ENCODE measurements around the gene CHST9.

CHST9 gene

DNA sequence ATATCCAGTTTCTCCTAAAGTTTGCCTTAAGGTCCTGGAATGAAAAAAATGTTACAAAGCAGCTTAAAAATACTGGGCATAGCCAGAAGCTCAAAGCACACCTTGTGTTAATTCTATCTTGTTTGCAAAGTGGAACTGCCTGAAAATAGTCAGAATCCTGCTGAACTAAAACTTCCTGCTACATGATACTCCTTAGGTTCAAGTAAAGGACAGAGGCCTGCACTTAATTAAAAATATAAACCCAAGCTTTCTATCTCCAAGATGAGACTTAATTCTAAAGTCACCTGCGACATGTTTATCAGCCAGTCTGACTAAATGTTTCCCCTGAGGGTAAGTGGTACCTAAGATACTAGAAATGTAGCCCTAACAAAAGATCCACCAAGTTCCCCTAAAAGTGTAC, 103.4 kb downstream of the CHST9 start:
- no peak for DNase-seq

DNA sequence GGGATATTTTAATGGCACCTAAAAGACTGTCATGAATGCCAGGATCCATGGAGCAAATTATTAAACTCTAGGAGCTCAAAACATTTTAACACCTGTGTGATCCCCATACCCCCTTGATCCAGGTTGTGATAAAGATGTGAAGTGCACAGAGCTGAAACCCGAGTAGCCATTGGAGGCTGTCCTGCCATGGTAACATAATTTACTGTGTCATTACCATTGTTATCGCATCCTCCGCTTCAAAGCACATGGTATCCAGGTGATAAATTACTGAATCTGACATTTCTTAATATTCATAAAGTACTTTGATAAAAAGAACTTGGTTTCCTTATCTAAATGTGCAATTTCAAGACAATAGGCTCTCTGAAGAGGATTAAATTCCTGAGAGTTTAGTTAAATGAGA, 109.3 kb downstream of the CHST9 start:
- no peak for DNase-seq

DNA sequence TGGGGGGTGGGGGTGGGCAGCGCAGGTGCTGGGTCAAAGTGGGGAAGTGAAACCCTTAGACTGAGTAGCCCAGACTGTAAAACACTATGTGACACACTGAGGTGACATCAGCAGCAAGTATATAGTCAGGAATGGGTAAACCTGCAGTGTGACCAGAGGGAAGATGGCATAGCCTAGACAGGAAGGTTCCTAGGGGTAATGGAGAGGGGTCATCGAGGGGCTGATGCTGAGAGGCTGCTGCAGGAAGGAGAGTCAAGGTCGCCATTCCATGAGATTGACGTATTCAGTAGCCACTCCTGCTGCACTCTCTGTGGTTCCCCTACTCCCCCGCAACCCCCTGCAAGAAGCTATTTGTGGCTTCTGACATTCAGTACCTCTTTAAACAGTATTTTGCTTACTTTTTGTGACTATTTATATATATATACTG, 111.7 kb downstream of the CHST9 start:
- DNase-seq: no peak

DNA sequence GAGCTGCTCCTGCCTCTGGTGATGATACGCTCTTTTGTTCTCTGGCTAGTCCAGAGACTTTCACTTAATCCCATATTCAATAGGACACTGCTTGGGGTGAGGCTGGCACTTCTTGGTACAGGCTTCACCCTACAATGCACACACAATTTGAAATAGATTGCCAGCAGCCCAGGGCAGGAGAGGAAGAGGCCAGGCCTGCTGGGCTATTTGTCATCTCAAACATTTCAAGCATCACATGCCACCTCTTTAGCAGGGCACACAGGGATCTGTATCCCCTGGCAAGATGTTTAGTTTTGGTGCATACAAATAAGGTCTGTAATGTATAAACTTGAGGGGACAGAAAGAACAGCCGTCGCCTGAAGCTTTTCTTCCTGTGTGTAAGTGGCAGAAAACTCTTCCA, 120.4 kb downstream of the CHST9 start:
- no peak for DNase-seq

DNA sequence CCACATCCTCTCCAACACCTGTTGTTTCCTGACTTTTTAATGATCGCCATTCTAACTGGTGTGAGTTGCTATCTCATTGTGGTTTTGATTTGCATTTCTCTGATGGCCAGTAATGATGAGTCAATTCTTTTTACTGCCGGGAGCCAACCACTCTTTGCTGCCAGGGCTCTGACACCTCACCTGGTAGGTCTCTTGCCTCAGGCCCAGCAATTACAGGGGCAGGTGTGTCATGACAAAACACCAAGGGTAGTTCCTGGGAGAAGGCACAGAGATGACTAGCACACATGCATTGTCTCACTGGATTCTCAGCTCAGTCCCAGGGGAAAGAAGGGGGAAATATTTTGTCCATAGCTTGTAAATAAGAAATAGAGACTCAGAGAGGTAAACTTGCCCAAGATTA, 122.3 kb downstream of the CHST9 start:
- DNase-seq: no peak

DNA sequence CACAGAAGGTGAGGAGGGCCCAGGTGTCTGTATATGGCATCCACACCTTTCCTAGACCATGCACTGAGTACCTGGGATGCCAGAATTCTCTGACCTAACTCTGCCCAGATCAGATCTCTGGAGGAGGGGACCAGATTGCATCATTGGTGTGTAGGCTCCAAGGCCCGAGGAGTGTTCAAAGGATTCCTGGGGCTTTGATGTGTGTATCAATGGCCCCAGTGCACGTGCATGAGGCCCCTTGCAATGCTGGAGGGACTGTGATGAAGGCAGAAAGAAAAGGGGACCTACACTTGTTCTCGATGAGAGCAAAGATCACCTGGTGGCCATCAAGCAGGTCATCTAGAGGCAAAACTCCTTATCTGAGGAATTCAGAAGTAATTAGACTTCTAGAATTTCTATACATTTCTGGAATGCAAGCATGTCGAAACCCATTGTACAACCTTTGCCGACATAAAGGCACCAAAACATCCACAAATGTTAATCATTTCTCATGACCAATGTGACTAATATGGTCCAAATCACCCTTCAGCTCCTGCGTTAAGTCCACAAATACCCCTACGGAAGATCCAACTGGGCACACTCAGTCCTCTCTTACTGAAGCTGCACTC, 123.5 kb downstream of the CHST9 start:
- no peak for DNase-seq

DNA sequence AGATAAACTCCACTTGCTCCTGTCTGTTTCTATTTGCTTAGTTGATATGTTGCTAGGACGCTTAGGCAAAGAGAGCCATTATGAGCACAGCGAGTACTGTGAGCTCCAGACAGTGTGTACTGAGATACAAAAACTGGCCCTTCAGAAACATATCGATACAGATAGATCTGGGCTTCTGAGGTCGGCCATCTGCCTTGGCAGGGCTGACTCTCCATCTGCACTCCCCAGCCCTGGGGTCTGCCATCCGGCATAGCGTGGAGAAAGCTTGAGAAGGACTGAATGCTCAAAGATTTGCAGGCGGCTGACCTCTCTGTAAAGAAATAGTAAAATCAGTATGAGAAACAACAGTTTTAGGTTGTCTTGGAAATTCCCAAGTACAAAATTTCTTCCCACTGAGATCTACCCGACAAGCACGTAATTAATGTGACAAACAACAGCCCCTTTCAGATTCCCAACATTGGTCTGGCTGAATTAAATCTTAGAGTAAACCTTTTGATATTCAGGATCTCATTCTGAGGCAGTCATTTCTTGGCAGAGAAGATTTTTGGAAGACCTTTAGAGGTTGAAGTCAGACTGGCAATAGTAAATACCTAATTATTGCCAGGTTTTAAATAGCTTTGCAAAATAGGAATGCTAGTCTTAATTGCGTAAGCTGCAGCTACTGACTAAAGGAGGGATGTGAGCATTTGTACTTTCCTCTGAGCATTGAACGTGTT, 127.4 kb downstream of the CHST9 start:
- no peak for DNase-seq

DNA sequence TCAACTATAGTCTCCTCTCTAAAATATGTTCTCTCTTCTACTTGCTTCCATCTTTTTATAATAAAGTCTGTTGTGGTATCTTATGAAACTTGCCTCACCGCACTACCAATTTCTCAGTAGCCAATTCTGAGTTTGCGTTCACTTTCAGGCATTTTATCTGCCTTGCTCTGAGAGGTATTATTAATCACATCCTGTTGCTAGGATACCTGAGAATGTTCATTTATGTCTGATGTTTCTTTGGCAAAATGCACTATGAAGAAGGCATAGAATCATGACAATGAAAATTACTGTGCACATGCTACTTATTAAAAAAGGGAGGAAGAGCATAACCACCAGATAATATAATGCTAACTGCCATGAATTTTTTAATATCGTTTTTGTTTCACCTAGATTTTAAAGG, 130.2 kb downstream of the CHST9 start:
- DNase-seq: no peak

DNA sequence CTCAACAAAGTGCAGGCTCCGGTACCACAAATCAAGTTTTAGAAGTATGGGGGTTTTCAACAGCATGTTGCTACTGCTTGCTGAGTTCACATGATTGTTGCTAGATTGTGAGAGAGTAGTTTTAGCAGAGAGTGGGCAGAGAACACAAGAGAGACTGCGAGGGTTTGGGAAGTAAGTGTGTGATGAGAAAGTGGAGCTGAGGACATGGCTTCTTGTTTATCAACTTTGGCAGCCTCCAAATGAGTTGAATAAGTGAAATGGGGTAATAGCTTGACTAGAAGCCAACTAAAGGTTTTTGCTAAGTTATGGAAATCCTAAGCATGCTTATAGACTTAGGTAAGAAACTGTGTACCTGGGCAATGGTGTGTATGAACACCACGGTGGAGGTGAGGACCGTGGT, 135.1 kb downstream of the CHST9 start:
- no peak for DNase-seq

DNA sequence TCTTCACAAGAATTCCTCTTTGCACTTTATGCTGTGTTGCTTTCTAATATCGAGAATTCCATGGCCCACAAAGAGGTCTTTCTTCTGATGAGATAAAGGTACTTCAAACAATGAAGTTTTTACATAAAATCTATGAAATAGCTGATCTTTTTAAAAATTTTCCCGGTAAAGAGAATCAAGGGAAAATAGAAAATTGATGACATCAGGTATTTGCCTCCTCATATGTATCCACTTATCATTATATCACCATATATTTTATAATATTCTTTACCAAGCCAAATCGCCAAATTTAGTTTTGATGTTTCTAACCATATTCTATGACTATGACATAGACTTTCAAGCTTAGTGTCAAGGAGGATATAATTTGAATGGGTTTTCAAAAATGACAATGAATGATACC, 139.8 kb downstream of the CHST9 start:
- DNase-seq: no peak

DNA sequence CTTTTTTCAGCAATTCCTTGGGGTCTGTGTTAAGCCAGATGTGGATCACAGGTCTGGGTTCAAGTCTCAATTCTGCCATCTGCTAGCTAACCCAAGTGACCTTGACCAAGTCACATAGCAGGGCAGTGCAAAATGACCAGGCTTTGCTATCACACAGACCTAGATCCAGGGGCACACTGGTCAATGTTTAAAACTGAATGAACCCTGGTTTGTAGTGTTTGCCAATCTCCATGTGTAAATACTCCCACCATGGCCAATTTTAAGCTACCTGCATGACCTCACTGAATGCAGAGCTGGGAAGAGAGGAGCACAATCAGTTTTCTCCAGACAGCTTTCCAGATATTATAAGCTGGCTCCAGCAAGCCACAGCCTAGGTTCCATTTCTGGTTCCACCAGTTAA, 142.9 kb downstream of the CHST9 start:
- no peak for DNase-seq

DNA sequence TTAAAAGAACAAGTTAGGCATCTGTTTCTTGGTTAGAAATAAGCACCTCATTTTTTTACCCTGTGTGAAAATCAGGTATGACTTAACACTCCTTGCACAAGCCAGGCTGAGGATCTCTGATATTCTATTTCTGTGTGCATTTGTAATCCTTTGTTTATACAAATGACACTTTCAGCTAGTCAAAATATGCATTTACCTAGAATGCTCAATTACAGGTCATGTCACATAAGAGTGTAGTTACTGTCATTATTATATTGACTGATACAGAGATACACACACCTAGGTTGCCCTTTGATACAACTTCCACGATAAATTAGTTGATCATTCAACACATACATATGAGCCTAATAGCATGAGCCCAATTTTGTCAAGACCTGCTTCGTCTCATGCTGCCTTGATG, 144.3 kb downstream of the CHST9 start:
- DNase-seq: no peak

DNA sequence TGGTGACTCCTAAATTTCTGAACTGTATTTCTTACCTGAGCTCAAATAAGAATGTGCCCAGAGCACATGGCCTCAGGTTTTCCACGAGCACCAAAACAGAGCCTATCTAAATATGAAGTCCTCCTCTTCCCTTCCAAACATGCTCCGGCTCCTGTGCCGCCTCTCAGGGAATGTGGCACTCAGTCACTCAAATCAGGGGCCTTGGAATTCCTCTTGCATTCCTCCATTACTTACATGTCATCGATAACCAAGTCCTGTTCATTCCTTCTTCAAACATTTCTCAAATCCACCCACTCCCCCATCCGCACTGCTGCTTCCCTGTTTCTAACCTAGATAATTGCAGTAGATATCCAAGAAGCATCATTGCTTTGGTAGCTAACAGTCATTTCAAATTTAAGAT, 151.4 kb downstream of the CHST9 start:
- no peak for DNase-seq

DNA sequence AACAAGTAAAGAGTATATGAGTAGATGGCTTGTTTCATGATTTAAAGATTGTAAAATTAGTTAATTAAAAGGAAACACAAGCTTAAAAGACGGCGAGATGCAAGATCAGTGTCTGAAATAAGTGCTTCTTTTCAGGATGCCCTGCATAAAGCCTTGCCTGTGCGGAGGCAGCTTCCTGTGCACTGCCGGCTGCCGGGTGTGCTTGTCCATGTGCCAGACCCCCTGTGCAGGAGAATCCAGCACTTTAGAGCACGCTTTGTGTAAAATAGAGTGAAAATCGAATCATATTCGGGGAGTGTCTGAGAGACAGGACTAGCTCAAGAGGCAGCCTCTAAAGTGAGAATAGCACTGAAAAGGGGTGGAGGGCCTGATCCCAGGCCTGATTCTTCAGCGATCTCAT, 154.7 kb downstream of the CHST9 start:
- DNase-seq: no peak

DNA sequence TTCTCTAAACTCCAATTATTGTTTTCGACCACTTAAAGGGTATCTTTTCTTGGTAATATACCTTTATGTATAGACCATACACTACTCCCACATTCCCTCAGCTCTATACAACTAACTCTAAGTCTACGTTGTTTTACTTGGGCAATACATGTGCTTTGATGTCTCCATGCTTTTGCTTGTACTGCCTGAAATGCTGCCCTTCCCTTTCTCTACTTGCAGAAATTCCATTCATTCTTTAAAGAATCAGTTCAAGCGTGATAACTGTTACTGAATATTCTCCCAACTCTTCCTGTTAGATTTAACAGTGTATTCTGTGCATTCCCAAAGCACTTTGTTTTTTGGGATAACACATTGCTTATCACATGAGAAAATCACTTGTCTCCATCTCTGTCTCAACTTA, 162.6 kb downstream of the CHST9 start:
- no peak for DNase-seq

DNA sequence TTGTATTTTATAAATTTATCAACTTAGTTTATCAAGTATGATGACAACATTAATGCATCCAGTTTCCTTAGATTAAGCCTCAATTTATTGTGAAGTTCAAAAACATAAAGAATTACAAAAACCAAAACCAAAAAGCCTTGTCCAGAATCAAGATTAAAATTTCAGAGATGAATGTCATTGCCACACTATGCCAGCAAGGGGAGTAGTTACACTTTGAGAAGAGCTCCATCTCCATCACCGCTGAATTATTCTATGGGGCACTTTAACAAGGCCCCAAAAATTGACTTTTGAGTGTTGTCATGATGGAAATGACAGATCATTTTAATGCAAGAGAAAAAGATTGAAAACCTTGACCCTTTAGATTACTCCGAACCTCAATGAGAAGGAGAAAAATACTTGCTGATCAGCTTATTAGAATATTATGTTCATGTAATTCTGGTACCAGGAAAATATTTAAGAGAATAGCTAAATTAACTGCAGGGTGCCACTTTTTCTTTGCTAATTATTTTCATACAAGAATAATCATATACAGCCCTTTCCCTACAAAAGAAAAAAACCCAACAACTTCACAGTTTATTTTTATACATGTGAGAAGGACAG, 167.1 kb downstream of the CHST9 start:
- DNase-seq: no peak

DNA sequence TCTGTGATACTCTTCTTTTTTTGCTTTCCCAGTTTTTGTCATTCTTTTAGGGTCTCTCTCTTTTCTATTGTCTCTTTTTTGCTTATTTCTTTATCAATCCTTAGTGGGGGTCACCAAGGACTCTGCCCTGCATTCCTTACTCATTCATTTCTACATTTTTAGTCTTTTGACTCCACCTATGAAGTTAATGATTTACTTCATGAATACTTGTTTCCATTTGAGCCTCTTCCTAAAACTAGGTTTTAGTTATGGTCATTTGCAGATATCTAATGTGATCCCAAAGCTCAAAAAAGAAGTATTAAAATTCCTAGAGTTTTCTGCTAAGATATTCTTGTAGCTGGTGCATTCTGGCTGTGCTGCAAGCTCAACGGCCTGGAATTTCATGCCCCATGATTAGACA, 170.3 kb downstream of the CHST9 start:
- DNase-seq: no peak

DNA sequence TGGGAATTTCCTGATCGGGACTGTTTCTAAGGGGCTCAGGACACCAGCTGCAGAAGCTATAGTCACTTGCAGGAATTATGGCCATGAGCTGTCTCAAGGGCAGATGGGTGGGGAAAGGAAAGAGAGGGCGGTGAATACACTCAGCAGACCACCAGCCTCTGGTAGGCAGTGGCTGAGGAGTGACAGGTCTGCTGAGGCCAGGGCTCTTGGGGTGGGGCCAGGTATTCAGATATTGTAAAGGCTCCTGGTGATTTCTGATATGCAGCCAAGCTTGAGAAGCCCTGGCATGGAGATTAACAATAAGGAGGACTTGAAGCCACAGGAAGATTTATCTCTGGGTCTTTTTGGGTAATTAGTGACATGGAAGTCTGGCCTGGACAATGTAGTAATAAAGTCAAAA, 174.3 kb downstream of the CHST9 start:
- no peak for DNase-seq

DNA sequence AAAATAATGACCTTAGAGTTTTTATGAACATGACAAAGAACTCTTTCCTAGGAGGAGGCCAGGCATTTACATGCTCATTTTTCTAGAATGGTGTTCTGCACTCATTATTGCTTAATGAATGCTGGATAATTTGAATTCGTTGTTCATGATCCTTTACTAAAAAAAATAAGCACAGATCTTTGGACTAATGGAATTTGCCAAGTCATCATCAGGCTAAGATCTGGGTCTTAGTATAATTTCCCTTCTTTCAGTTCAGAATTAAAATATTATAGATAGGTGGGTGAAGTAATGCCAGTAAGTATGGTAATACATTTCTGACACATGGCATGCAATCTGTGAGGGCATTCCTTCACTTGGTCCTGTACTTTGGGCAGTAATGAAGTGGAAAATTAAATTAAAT, 175.8 kb downstream of the CHST9 start:
- DNase-seq: no peak

DNA sequence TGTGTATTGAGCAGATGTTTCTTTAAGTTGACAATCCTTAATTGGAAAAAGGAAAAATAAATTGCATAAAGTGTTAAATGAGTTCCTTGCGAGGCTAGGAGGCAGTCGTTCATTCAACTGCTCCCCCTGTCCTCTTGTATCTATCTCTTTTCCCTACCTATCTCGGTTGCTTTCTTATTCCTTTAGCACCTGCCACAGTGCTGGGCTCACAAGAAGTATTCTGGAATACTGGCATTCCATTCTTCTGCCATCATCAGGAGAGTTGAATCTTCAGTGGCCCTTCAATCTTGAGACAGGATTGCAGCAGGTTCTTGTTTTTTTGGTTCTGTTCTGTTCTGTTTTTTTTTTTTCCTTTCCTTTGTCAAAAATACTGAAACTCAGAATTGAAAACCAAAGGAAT, 176.5 kb downstream of the CHST9 start:
- DNase-seq: no peak

DNA sequence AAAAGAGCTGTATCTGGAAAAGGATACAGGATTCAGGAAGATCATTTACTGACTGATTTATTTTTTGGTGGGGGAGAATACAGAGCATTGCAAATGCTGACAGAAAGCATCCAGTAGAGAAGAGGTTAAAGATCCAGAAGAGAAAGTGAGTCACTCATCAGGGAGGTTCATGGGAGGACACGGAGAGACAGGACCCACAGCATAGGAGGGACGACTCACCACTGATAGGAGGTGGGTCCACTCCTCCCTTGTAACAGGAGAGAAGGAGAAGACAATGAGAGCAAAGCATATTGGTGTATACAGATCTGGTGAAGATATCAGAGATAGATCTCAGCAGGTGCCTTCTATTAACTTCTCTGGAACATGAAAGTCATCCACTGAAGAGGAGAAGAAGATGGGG, 177.2 kb downstream of the CHST9 start:
- DNase-seq: no peak

DNA sequence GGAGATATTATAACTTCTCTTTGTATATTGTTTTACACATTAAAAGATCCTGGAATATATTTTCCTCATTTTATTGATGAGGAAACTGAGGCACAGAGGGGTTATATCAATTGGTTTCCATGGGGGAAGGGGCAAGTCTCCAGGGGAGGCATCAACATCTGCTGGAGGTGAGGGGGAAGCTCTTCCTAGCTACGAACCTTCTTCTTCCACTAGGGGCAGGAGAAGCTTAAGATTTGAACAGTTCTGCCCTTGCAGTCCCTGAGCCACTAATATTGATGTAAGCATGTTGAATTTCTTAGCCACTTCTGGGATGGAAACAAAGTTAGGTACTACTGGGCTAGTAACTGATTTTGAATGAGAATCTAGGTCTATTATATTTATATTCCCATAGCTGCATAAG, 179.5 kb downstream of the CHST9 start:
- no peak for DNase-seq

DNA sequence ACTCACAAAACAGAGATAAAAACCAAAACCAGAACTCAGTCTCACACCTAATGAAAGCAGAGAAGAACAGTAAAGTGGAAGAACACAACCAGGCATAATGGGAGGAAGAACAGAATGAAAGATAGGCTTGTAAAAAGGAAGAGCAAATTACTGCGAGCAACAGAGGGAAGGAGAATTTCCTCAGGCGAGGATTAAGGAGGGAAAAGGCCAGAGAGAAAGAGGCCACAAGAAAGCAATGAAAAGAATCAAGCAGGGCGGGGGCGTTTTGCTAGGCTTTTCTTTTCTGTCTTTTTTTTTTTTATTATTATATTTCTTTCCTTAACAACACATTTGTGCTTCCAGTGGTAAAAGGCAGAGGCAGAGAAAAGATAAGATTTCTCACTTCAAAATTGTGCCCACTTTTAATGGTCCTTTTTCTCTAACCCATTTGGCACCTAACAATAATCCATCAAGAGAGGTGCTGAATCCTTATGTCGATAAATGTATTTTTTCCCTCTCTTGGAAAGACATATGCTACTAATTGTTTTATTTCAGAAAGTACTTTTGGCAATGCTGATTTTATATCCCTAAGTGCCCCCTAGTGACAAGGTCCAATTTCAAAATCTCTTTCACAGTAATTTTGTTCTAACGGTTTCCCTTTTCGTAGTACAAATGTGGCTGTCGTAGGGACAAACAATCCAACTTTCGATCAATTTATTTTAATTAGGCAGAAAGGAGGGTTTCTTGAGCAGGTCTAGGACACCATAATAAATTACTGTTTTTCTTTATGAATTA, 180.9 kb downstream of the CHST9 start:
- no peak for DNase-seq

DNA sequence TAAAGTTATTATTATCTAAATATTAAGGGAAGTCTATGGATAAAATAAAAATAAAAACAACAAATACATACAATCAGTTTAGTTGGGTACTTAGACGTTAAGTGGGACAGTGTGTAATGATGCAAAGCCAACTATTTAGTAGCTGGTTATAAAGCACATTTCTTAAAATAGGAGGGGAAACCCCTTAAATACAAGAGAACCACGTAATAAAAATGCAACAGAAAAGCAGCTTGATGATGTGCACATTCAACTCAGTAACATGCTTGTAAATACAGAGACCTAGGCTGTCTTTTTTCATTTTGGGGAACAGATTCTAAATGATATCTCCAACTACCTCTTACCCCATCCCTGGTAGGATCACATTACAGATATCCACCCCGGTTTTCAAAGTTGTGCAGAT, 185.3 kb downstream of the CHST9 start:
- DNase-seq: no peak
